IMR-90 (cell line): ENCODE data around the gene NPB. TPM values are rescaled to one million over a fixed set of nuclear protein-coding genes. Genes with fewer than 3 reads are reported as not detected.
A peak's percentile ranks its signal among the peaks of the same experiment; 100 is the strongest.

ENCODE experiments used
- ATAC-seq: fragments of 200-7000 bp; cut with Tn5 transposase; 2 replicates; pipeline ENCODE4 v1.9.1; 2020; ENCODE audit warnings: low read depth, mild to moderate bottlenecking, moderate library complexity
- BruUV-seq: library from RNA; stranded (reverse); fragments of 400-500 nt; replicated peaks from 2 replicates; lab custom pipeline; 2021; lab: Mats Ljungman, UMichigan
- CTCF ChIA-PET: fragments of 300-600 bp; formaldehyde crosslinking; extraction: SDS; loops from one replicate; lab custom pipeline; 2021; ENCODE audit warnings: antibody characterized with exemption; lab: Yijun Ruan, JAX
- POLR2A ChIA-PET: fragments of 300-600 bp; sonication (Branson Sonifier 250); formaldehyde crosslinking; loops from one replicate; lab custom pipeline; 2022; ENCODE audit warnings: antibody characterized with exemption; ENCODE audit not compliant: unreplicated experiment; lab: Charles Lee
- DNase-seq: peaks from one replicate; pipeline ENCODE4 v3.0.0; 2013
- H2AFZ ChIP-seq: replicated peaks from 2 replicates; pipeline ENCODE3; 2013; ENCODE audit warnings: low read length, mild to moderate bottlenecking; ENCODE audit not compliant: poor library complexity
- H2AK5ac ChIP-seq: 2 replicates; pipeline ENCODE4 v1.6.1; 2013; ENCODE audit warnings: low read depth, low read length, inconsistent platforms
- H2AK9ac ChIP-seq: replicated peaks from 2 replicates; pipeline ENCODE3; 2013; ENCODE audit warnings: mild to moderate bottlenecking, low read depth, low read length, moderate library complexity; ENCODE audit not compliant: poor library complexity
- H2BK120ac ChIP-seq: 2 replicates; pipeline ENCODE4 v1.6.1; 2013; ENCODE audit warnings: low read depth, low read length, inconsistent platforms
- H2BK15ac ChIP-seq: 3 replicates; pipeline ENCODE4 v1.6.1; 2013; ENCODE audit warnings: low read depth, low read length, inconsistent platforms
- H2BK20ac ChIP-seq: 2 replicates; pipeline ENCODE4 v1.6.1; 2013; ENCODE audit warnings: low read depth, mild to moderate bottlenecking, inconsistent platforms, low read length, moderate library complexity
- H2BK5ac ChIP-seq: 2 replicates; pipeline ENCODE4 v1.6.1; 2013; ENCODE audit warnings: mild to moderate bottlenecking, low read depth, low read length, inconsistent platforms; ENCODE audit not compliant: poor library complexity, severe bottlenecking
- H3K14ac ChIP-seq: replicated peaks from 2 replicates; pipeline ENCODE4 v1.6.1; 2013; ENCODE audit warnings: low read depth, low read length, inconsistent platforms
- H3K18ac ChIP-seq: 2 replicates; pipeline ENCODE4 v1.6.1; 2013; ENCODE audit warnings: low read depth, low read length, control low read depth
- H3K23ac ChIP-seq: 2 replicates; pipeline ENCODE4 v1.6.1; 2013; ENCODE audit warnings: low read depth, low read length, inconsistent platforms
- H3K27ac ChIP-seq: 2 replicates; pipeline ENCODE4 v1.5.1; 2013; ENCODE audit warnings: mild to moderate bottlenecking, control low read depth, low read length; ENCODE audit not compliant: insufficient read depth
- H3K27me3 ChIP-seq: 2 replicates; pipeline ENCODE4 v1.6.1; 2013; ENCODE audit warnings: low read length; ENCODE audit not compliant: control insufficient read depth, insufficient read depth
- H3K36me3 ChIP-seq: 2 replicates; pipeline ENCODE4 v1.6.1; 2013; ENCODE audit warnings: low read length, mixed read lengths; ENCODE audit not compliant: control insufficient read depth, insufficient read depth
- H3K4ac ChIP-seq: 2 replicates; pipeline ENCODE4 v1.6.1; 2013; ENCODE audit warnings: low read depth, low read length, inconsistent platforms
- H3K4me1 ChIP-seq: 2 replicates; pipeline ENCODE4 v1.6.1; 2013; ENCODE audit warnings: low read length, mixed read lengths; ENCODE audit not compliant: control insufficient read depth, insufficient read depth
- H3K4me2 ChIP-seq: 2 replicates; pipeline ENCODE4 v1.6.1; 2013; ENCODE audit warnings: low read depth, mild to moderate bottlenecking, control low read depth, low read length, moderate library complexity
- H3K4me3 ChIP-seq: 2 replicates; pipeline ENCODE4 v1.5.1; 2013; ENCODE audit warnings: low read depth, mild to moderate bottlenecking, control low read depth, low read length, moderate library complexity; ENCODE audit not compliant: insufficient read depth
- H3K56ac ChIP-seq: 2 replicates; pipeline ENCODE4 v1.6.1; 2013; ENCODE audit warnings: low read length, inconsistent platforms; ENCODE audit not compliant: insufficient read depth; ENCODE audit errors: extremely low read depth
- H3K79me1 ChIP-seq, 2 experiments: 2 replicates each; pipeline ENCODE4 v1.6.1; 2013; ENCODE audit warnings: low read length in 2 of 2, inconsistent platforms in 1 of 2, low read depth in 1 of 2
- H3K9ac ChIP-seq: 2 replicates; pipeline ENCODE4 v1.6.1; 2013; ENCODE audit warnings: low read depth, low read length, control low read depth
- H3K9me1 ChIP-seq: 2 replicates; pipeline ENCODE4 v1.6.1; 2013; ENCODE audit warnings: low read length, inconsistent platforms; ENCODE audit not compliant: insufficient read depth
- H3K9me3 ChIP-seq: 2 replicates; pipeline ENCODE4 v1.6.1; 2013; ENCODE audit warnings: low read length; ENCODE audit not compliant: control insufficient read depth, insufficient read depth
- H4K20me1 ChIP-seq: 2 replicates; pipeline ENCODE4 v1.6.1; 2013; ENCODE audit warnings: low read length, inconsistent platforms; ENCODE audit not compliant: insufficient read depth
- H4K5ac ChIP-seq: 2 replicates; pipeline ENCODE4 v1.6.1; 2013; ENCODE audit warnings: mild to moderate bottlenecking, low read depth, low read length, control low read depth
- H4K8ac ChIP-seq, 2 experiments: 2 replicates each; pipeline ENCODE4 v1.6.1; 2013; ENCODE audit warnings: low read depth in 2 of 2, low read length in 2 of 2, control low read depth in 1 of 2, inconsistent platforms in 1 of 2
- H4K91ac ChIP-seq: 2 replicates; pipeline ENCODE4 v1.6.1; 2013; ENCODE audit warnings: low read depth, low read length, inconsistent platforms; ENCODE audit not compliant: insufficient read depth
- BHLHE40 ChIP-seq: fragments of 150-350 bp; IDR thresholded peaks from 2 replicates; pipeline ENCODE4 v1.6.1; 2016; ENCODE audit warnings: mild to moderate bottlenecking, low read depth, low read length
- CEBPB ChIP-seq: IDR thresholded peaks from 2 replicates; pipeline ENCODE4 v1.6.1; 2012; ENCODE audit warnings: low read depth, low read length, improper control_type of control experiment
- CHD1 ChIP-seq: IDR thresholded peaks from 2 replicates; pipeline ENCODE4 v1.6.1; 2012; ENCODE audit warnings: low read depth, low read length, improper control_type of control experiment
- FOS ChIP-seq: fragments of 150-350 bp; IDR thresholded peaks from 2 replicates; pipeline ENCODE4 v1.6.1; 2016; ENCODE audit warnings: low read depth, low read length
- MAFK ChIP-seq: IDR thresholded peaks from 2 replicates; pipeline ENCODE4 v1.6.1; 2012; ENCODE audit warnings: low read depth, low read length, improper control_type of control experiment
- MAZ ChIP-seq: IDR thresholded peaks from 2 replicates; pipeline ENCODE4 v1.6.1; 2012; ENCODE audit warnings: low read depth, mild to moderate bottlenecking, low read length, improper control_type of control experiment, moderate library complexity, borderline replicate concordance
- MXI1 ChIP-seq: IDR thresholded peaks from 2 replicates; pipeline ENCODE4 v1.6.1; 2012; ENCODE audit warnings: low read depth, mild to moderate bottlenecking, low read length, moderate library complexity, borderline replicate concordance
- NFE2L2 ChIP-seq: fragments of 150-350 bp; IDR thresholded peaks from 2 replicates; pipeline ENCODE4 v1.6.1; 2016; ENCODE audit warnings: low read depth, mild to moderate bottlenecking, low read length
- POLR2A ChIP-seq: IDR thresholded peaks from 2 replicates; pipeline ENCODE4 v1.6.1; 2012; ENCODE audit warnings: mild to moderate bottlenecking, low read depth, low read length
- RAD21 ChIP-seq: IDR thresholded peaks from 2 replicates; pipeline ENCODE4 v1.6.1; 2012; ENCODE audit warnings: low read length, improper control_type of control experiment
- RCOR1 ChIP-seq: IDR thresholded peaks from 2 replicates; pipeline ENCODE4 v1.6.1; 2012; ENCODE audit warnings: mild to moderate bottlenecking, low read length, improper control_type of control experiment; ENCODE audit not compliant: insufficient replicate concordance
- RFX5 ChIP-seq: IDR thresholded peaks from 2 replicates; pipeline ENCODE4 v1.8.0; 2012; ENCODE audit warnings: low read depth, mild to moderate bottlenecking, low read length, moderate library complexity
- SMC3 ChIP-seq: fragments of 150-350 bp; IDR thresholded peaks from 2 replicates; pipeline ENCODE4 v1.6.1; 2016; ENCODE audit warnings: low read depth, mild to moderate bottlenecking, antibody characterized with exemption, low read length, moderate library complexity
- WGBS, 2 experiments: methylation state at CpG; one replicate each; pipeline versions ENCODE4 v1.1.5 to v1.1.7; 2013; ENCODE audit warnings: missing lambda C conversion rate in 2 of 2; ENCODE audit not compliant: insufficient read length in 1 of 2; ENCODE audit errors: extremely low coverage in 2 of 2; 5-methylcytosine and 5-hydroxymethylcytosine counted together
- dilution Hi-C: fragments of 300-500 bp; cut with HindIII; formaldehyde crosslinking; loops from one replicate; pipeline ENCODE4 v1.14.3; 2018; ENCODE audit warnings: low sequenced_read_pairs; ENCODE audit not compliant: unreplicated experiment
- in situ Hi-C: fragments of 300-500 bp; cut with MboI; formaldehyde crosslinking; loops from 3 replicates; pipeline ENCODE4 v1.14.3; 2019; ENCODE audit warnings: low sequenced_read_pairs, inconsistent platforms, mixed read lengths
- intact Hi-C: fragments of 100-400 bp; cut with micrococcal nuclease; formaldehyde crosslinking; loops from 2 replicates; pipeline ENCODE4 v1.10.0; 2022
- polyA plus RNA-seq, 3 experiments: library from polyadenylated mRNA; depleted of rRNA; stranded (reverse); fragments of >200 nt; gene quantifications; 2 replicates each; pipeline ENCODE4 v1.2.3, GENCODE V29; 2012; ENCODE audit warnings: low replicate concordance in 1 of 3
- total RNA-seq: library from RNA; depleted of rRNA; stranded (reverse); fragments of >200 nt; gene quantifications from 2 replicates; pipeline ENCODE4 v1.2.3, GENCODE V29; 2012
- TF ChIP-seq, protein P1 (sequence below): fragments of 150-350 bp; IDR thresholded peaks from 2 replicates; pipeline ENCODE4 v1.6.1; 2016; ENCODE audit warnings: low read depth, mild to moderate bottlenecking, low read length, moderate library complexity, borderline replicate concordance

The NPB gene
- total and polyA plus RNA-seq, 2 of the 4 experiments (the other 2 are of a cell fraction) = 0.51 TPM; not detected in 1

DNA sequence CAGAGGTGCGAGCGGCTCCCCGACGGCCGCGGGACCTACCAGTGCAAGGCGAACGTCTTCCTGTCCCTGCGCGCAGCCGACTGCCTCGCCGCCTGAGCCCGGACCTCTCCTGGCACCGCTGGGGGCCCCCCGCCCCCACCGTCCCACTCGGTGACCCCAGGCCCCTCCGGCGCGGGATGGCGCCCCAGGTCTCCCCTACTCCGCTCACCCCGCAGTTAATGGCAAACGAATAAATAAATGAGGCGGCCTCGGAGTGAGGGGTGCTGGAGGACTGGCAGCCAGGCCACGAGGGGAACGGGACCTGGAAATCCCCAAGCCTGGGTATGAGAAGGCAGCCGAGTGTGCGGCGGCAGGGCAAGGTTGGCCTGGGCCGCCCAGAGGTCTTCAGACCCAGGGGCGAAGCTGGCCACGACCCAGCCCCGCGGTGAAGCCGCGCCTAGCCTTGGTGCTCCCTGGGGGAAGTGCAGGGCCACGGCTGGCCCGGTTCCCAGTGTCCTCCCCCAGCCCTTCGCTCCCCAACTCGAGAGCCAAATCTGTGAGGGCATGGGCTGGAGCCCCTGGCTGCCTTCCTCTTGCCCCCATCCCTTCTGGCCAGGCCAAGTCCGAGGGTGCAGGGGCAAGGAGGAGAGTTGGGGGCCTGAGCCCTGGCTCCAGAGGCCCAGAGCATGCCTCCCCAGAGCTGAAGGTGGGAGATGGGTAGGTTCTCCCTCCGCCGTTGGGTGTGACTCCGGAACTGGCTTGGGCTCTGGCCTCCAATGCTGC is 796 bp downstream of the NPB start:
- in situ Hi-C loops (no loop called here), intact Hi-C loops (no loop called here), dilution Hi-C loops (no loop called here)
- peaks cover 14% of the 10 kb centered on the region for H3K4me1 ChIP-seq
- H3K4me3 ChIP-seq = no peak overlapping the region
- H3K18ac ChIP-seq = no peak overlapping the region
- H3K27ac ChIP-seq = no peak overlapping the region
- H2BK15ac ChIP-seq = no peak overlapping the region
- no peak overlapping the region for H3K9ac ChIP-seq
- H2AK5ac ChIP-seq = peak overlapping the region; percentile 5; the same call in 1 of the 2 replicates
- peaks cover 26% of the 10 kb centered on the region for H4K20me1 ChIP-seq
- POLR2A ChIA-PET = no interaction called here
- H3K79me1 ChIP-seq = peaks cover 0 to 31% of the 10 kb centered on the region in 2 experiments; a peak in 3 of 4 replicates
- no peak overlapping the region for H2BK120ac ChIP-seq
- no peak overlapping the region for H3K23ac ChIP-seq
- no peak for ATAC-seq
- H4K8ac ChIP-seq = no peak overlapping the region
- no peak overlapping the region for H4K91ac ChIP-seq
- TF ChIP-seq FOS (no peak), BHLHE40 (no peak), MXI1 (no peak), RAD21 (no peak), RFX5 (no peak), RCOR1 (no peak), SMC3 (no peak), CHD1 (no peak), POLR2A (no peak), CEBPB (no peak), NFE2L2 (no peak), MAZ (no peak), MAFK (no peak)
- TF ChIP-seq, protein P1, sequence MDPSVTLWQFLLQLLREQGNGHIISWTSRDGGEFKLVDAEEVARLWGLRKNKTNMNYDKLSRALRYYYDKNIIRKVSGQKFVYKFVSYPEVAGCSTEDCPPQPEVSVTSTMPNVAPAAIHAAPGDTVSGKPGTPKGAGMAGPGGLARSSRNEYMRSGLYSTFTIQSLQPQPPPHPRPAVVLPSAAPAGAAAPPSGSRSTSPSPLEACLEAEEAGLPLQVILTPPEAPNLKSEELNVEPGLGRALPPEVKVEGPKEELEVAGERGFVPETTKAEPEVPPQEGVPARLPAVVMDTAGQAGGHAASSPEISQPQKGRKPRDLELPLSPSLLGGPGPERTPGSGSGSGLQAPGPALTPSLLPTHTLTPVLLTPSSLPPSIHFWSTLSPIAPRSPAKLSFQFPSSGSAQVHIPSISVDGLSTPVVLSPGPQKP = no peak
- H3K36me3 ChIP-seq = peaks cover 28% of the 10 kb centered on the region
- peaks cover 13% of the 10 kb centered on the region; the same call in 1 of the 2 replicates for H3K9me1 ChIP-seq
- CTCF ChIA-PET = interaction anchor here (0.6 kb wide), 1 partner anchor 180 kb away, joined by 3 read pairs; no protein-coding TSS in a partner anchor
- peak overlapping the region; percentile 83 for H2AFZ ChIP-seq
- DNase-seq = no peak
- H4K5ac ChIP-seq = no peak overlapping the region
- BruUV-seq = no TSS peak
- H3K56ac ChIP-seq = no peak overlapping the region
- H3K4me2 ChIP-seq = peak overlapping the region; percentile 69; the same call in 1 of the 2 replicates
- H3K27me3 ChIP-seq = no peaks in the 10 kb centered on the region
- no peak overlapping the region for H2BK20ac ChIP-seq
- peak overlapping the region; percentile 86 for H2AK9ac ChIP-seq
- H3K14ac ChIP-seq = no peak overlapping the region
- H2BK5ac ChIP-seq = no peak overlapping the region
- no peaks in the 10 kb centered on the region for H3K9me3 ChIP-seq
- 41% methylated on average over 30 of the region's 47 CpGs; no CpG with 5 or more reads in 1 of the 2 experiments for WGBS, 2 experiments
- no peak overlapping the region for H3K4ac ChIP-seq
